ENCODE data around the gene PLA2G7. TPM values are rescaled to one million over a fixed set of nuclear protein-coding genes. Genes with fewer than 3 reads are reported as not detected.

PLA2G7 gene
- total RNA-seq, 4 donors from 2014 or later: not detected

DNA sequence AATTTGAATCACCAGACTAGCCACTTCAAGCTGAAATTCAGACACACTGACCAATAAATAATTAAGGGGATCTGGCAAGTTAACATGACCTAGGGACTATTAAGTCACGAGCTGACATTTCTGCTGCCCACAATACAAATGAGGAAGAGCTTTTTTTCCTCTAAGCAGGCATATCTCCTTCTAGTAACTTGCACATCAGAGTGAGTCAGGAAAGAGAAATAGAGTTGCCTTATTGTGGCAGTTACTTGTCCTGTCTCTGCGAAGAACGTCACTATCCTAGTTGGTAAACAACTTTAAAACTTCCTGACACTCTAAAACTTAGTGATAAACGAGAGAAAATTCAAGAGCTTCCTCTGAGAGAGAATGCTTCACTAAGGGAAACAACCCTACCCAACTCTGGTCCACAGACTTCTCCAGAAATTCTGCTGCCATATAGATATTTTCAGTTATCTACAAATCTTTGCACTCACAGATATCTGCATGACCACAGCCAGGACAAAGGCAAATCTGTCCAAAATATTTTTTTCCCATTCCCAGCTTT lies 4.2 kb downstream of the PLA2G7 start:
- TF ChIP-seq, protein P1, sequence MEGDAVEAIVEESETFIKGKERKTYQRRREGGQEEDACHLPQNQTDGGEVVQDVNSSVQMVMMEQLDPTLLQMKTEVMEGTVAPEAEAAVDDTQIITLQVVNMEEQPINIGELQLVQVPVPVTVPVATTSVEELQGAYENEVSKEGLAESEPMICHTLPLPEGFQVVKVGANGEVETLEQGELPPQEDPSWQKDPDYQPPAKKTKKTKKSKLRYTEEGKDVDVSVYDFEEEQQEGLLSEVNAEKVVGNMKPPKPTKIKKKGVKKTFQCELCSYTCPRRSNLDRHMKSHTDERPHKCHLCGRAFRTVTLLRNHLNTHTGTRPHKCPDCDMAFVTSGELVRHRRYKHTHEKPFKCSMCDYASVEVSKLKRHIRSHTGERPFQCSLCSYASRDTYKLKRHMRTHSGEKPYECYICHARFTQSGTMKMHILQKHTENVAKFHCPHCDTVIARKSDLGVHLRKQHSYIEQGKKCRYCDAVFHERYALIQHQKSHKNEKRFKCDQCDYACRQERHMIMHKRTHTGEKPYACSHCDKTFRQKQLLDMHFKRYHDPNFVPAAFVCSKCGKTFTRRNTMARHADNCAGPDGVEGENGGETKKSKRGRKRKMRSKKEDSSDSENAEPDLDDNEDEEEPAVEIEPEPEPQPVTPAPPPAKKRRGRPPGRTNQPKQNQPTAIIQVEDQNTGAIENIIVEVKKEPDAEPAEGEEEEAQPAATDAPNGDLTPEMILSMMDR (IDR thresholded peaks at IDR 0.05 in 4 of 5, conservative IDR thresholded peaks at IDR 0.05 in 1 of 5): no peak
- no peak for TF ChIP-seq POLR2A (IDR thresholded peaks at IDR 0.05)
- Histone ChIP-seq H3K9me3 (no peaks in the 10 kb centered on the region), H3K27ac (no peak overlapping the region), H3K4me3 (no peak overlapping the region), H3K27me3 (peaks cover 3 to 17% (median 5%) of the 10 kb centered on the region in 3 donors), H3K36me3 (no peaks in the 10 kb centered on the region), H3K4me1 (peaks cover 3 to 11% of the 10 kb centered on the region in 2 donors)
- ATAC-seq (no peak), DNase-seq (no peak)
- in situ Hi-C loops (cut with MboI; ENCODE audit: low sequenced_read_pairs in 4 of 4): no loop called here
- intact Hi-C loops (cut with DNase I; ENCODE audit: low total_unique reads): no loop called here

DNA sequence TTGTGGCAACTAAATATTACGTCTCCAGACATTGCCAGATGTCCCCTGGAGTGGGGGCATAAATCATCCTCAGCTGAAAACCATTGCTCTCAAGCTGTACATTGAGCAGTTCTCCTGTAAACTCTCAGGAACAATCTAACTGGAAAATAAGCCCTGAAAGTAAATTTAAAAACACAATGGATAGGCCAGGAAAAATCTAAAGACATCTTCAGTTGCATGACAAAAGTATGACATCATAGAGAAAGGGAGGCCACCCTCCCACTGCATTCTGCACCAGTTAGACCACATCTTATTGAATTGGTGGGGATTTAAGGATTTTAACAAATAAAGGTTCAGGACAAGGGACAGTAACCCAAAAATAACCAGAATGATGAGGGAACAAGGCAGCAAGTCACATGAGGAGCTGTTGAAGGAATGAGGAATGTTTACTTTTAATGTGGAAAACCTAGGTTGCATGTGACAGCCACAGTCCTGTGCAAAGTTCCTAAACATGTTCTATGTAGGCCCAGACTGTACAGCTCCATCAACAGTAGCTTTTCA lies 5.3 kb downstream of the PLA2G7 start:
- peaks cover 0 to 6% (median 5%) of the 10 kb centered on the region in 3 donors for H3K27me3 ChIP-seq
- H3K9me3 ChIP-seq: no peaks in the 10 kb centered on the region
- no peaks in the 10 kb centered on the region for H3K36me3 ChIP-seq
- intact Hi-C loops (cut with DNase I; ENCODE audit: low total_unique reads): no loop called here
- ATAC-seq: no peak
- in situ Hi-C loops (cut with MboI; ENCODE audit: low sequenced_read_pairs in 4 of 4): no loop called here
- H3K4me1 ChIP-seq: no peaks in the 10 kb centered on the region
- H3K27ac ChIP-seq: no peak overlapping the region
- TF ChIP-seq, protein P1 (IDR thresholded peaks at IDR 0.05 in 4 of 5, conservative IDR thresholded peaks at IDR 0.05 in 1 of 5): no peak
- TF ChIP-seq POLR2A (IDR thresholded peaks at IDR 0.05): no peak
- no peak for DNase-seq
- H3K4me3 ChIP-seq: no peak overlapping the region

DNA sequence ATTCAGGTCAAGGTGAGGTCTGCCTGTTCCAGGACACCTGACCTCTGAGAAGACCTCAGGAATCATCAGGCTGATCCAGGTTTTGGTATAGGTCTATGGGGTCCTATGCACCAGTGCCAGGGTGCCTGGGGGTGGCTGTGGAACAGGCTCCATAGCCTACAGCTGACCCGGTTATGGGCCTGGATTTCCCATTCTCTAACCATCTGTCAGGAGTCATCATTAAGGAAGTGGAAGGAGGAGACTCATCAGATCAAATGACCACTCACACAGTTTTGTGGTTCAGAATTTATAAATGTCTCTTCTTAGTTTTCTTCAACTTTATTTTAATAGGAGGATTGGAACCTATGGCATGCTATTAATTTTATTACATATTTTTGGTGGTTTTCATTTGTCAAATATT lies 14.8 kb downstream of the PLA2G7 start:
- Histone ChIP-seq H3K27me3 (no peaks in the 10 kb centered on the region), H3K4me3 (no peak overlapping the region), H3K4me1 (no peaks in the 10 kb centered on the region), H3K27ac (no peak overlapping the region), H3K9me3 (no peaks in the 10 kb centered on the region), H3K36me3 (no peaks in the 10 kb centered on the region)
- intact Hi-C loops (cut with DNase I; ENCODE audit: low total_unique reads) (no loop called here), in situ Hi-C loops (cut with MboI; ENCODE audit: low sequenced_read_pairs in 4 of 4) (no loop called here)
- no peak for DNase-seq
- no peak for TF ChIP-seq POLR2A (IDR thresholded peaks at IDR 0.05)
- TF ChIP-seq, protein P1 (IDR thresholded peaks at IDR 0.05 in 4 of 5, conservative IDR thresholded peaks at IDR 0.05 in 1 of 5): no peak
- no peak for ATAC-seq

DNA sequence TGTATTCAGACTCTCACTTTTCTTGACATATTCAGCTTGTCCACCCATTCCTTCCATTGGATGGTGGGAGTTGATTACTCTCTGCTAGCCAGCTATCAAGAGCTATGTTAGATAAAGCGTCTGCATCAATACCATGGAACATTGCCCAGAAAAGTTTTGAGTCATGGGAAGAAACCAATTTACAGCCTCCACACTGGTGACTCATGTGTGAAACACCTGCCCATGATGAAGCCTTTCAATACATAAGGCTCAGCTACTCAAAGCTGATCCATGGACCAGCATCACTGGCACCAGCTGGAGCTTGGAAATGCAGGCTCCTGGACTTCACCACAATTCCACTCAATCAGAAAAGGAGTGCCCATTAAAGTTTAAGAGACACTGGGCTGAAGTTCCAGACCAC lies 16.1 kb downstream of the PLA2G7 start:
- intact Hi-C loops (cut with DNase I; ENCODE audit: low total_unique reads): no loop called here
- DNase-seq: no peak
- no peak for ATAC-seq

More for the DNA sequence above, 16.1 kb downstream of the PLA2G7 start:
- H3K36me3 ChIP-seq: no peaks in the 10 kb centered on the region
- no peak overlapping the region for H3K4me3 ChIP-seq
- no peak overlapping the region for H3K27ac ChIP-seq
- in situ Hi-C loops (cut with MboI; ENCODE audit: low sequenced_read_pairs in 4 of 4): no loop called here
- H3K27me3 ChIP-seq: no peaks in the 10 kb centered on the region
- TF ChIP-seq, protein P1 (IDR thresholded peaks at IDR 0.05 in 4 of 5, conservative IDR thresholded peaks at IDR 0.05 in 1 of 5): no peak
- TF ChIP-seq POLR2A (IDR thresholded peaks at IDR 0.05): no peak
- H3K4me1 ChIP-seq: no peaks in the 10 kb centered on the region
- H3K9me3 ChIP-seq: no peaks in the 10 kb centered on the region

All from gastrocnemius medialis (tissue), 4 donors.